Stimulated activated CD8-positive, alpha-beta memory T cell treated with anti-CD3 and anti-CD28 coated beads, Interleukin-7, amount 100 ng/mL, for 24 hours (primary cell): ENCODE data around the gene PDLIM4.

Source experiments
- DNase-seq: peaks from one replicate; pipeline ENCODE4 v3.0.0-alpha.2; 2020; ENCODE audit warnings: low read depth

Gene PDLIM4

DNA sequence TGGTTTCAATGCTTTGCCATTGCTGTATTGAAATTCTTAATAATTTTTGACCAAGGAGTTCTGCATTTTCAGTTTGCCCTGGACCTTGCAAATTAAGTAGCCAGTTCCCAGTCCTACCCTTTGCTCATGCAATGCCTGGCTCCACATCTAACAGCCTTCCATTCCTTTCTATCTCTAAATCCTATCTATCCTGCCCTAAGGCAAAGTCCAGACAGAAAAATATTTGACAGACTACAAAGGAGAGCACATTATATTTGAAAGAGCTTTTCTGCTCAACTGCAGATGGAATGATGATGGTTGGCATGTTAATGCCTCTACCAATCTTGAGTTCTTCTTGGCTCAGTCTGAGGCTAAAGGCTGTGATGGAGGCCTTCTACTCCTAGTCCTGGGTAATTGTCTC is 52.2 kb downstream of the PDLIM4 start:
- no peak for DNase-seq

DNA sequence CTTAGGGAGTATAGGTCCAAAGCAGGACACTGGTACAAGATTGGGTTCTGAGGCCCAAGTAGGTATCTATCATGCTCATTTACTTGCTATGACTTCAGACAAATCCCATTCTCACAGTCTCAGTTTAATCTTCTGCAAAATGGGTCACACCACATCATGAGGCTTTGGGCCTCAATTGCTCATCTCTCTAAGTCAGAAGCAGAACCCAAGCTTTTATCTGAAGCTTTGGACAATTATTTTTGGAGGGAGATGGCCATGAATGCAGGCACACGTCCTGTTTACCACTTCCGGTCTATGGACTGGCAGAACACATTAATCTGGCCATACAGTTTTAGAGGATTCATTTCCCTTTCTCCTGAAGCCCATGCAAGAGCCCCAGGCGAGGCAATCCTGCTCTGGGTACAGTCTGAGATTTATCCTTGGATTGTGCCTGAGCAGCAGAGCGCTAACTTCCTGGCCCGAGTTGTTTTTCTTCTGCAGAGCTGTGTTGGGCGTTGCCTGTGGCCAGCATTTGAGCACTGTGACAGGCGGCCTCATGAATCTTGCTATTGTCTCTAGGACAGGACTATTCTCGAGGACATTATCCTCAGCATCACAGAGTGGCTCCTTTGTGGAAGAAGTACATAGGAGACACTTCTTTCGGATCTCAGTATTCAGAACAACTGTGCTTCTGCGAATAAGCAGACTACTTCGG is 52.8 kb downstream of the PDLIM4 start:
- no peak for DNase-seq

DNA sequence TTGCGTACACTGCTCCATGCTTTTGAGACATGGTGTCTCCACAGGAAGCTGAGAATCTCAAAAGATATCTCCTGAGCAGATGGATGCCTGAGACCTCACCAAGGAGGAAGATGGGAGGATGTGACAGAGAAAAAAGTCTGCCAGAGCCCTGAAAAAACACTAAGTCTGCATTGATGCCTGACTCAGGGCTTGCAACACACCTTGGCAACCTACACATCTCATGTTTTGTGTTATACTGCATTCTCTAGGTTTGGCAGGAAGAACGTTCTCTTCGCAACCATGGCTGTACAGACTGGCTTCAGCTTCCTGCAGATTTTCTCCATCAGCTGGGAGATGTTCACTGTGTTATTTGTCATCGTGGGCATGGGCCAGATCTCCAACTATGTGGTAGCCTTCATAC is 55.9 kb downstream of the PDLIM4 start:
- no peak for DNase-seq

DNA sequence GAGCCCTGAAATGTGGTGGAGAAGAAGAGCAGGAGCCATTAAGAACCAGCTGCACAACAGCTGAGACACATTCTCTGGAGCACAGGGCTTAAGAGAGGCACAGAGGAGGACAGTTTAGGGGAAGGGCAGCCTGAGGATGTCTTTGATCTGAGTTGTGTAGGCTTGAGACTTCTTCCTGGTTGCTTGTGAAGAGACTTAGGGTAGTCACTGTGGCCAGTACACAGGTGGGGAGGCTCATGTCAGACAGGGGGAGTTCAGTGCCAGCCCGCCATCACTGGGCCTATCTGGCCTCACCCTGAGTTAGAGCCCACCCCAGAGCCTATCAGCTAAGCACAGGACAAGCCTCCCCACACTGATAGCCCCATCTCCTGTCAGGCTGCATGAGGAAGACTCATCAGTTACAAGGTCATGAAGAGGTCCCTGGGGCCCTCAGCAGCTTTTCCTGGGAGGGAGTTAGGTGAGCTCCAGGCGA is 56.5 kb downstream of the PDLIM4 start:
- DNase-seq = no peak

DNA sequence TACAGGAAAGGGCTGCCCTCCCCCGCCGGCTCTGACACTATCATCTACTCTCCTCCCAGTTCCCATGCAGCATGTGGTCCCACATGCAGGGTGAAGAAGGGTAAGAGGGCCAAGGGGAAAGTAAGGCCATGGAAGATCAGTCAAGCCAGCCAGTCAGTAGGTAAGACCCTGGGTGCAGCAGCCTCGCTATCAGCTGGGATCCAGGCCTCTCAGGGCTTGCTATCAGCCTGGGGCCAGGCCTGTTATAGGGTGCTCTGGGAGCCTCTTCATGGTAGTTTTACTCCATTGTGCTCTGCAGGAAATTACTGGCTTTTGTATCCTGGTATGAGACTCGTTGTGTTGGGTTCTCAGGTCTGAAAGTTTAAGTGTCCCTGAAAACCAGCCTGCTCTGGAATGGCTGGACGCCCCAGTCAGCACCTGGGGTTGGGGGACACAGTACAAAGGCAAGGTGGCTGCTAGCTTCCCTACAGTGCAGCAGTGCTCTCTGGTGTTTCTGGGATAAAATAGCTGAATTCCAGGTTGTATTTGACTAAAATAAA is 58.1 kb downstream of the PDLIM4 start:
- DNase-seq = no peak

DNA sequence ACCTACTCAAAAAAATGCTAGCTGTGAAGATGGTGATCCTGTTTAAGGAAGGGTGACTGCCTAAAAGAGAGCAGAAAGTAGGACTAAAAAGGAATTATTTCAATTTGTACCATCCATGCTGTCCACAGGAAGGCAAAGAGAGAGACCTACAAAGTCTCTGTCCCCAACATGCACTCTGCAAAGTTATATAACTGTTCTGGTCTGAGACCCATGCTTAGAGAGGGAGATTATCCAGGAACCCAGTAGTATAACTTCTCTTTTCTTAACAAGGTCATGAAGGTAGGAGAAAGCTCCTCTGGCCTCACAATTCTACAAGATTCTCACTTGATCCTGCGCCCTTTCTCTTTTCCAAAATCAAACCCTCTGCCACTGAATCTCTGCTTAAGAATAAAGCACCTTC is 62.5 kb downstream of the PDLIM4 start:
- DNase-seq = no peak

DNA sequence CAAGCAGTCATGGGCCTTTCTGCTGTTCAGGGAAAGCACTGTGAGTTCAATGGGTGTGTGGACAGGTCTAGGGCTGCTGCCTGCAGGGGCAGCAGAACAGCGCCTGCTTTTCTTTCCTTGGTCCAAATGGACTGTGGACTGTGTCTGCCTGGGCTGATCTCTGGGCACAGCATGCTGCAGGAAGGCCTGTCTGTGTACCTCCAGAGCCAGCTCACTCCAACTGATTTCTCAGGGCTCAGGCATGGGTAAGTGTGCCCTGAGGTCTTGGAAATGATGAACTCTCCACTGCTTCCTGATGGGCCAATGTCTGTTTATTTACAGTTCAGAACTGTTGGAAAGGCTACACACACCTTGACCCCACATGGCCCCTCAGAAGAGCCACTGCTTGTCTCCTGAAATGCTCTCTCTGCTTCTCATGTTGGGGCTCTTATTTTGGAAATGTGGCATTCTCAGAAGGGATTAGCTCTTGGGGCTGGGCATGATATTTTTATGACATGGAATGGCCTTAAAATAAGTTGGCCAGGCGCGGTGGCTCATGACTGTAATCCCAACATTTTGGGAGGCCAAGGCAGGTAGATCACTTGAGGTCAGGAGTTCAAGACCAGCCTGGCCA is 63.7 kb downstream of the PDLIM4 start:
- no peak for DNase-seq

DNA sequence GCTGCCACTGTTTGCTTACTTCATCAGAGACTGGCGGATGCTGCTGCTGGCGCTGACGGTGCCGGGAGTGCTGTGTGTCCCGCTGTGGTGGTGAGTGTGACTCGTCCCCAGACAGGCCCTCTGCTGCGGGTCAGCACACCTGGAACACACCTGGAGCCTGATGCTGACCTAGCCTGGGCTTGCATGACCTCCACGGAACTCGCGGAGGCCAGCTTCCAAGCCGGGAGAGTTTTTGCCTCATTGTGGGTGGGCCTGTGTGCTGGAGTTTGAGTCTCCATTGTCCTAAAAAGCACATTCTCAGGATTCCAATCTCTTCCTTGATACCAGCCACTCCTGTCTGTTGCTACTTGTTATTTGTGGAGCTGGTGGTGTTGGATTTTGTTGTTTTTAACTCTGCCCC is 64.8 kb downstream of the PDLIM4 start:
- no peak for DNase-seq
